ENCODE results near the gene GBGT1. TPM values are rescaled to one million over a fixed set of nuclear protein-coding genes. Genes with fewer than 3 reads are reported as not detected.

Gene GBGT1
- total and polyA plus RNA-seq, 2 experiments from 2014 or later, result 3.7 to 22.4 TPM

DNA sequence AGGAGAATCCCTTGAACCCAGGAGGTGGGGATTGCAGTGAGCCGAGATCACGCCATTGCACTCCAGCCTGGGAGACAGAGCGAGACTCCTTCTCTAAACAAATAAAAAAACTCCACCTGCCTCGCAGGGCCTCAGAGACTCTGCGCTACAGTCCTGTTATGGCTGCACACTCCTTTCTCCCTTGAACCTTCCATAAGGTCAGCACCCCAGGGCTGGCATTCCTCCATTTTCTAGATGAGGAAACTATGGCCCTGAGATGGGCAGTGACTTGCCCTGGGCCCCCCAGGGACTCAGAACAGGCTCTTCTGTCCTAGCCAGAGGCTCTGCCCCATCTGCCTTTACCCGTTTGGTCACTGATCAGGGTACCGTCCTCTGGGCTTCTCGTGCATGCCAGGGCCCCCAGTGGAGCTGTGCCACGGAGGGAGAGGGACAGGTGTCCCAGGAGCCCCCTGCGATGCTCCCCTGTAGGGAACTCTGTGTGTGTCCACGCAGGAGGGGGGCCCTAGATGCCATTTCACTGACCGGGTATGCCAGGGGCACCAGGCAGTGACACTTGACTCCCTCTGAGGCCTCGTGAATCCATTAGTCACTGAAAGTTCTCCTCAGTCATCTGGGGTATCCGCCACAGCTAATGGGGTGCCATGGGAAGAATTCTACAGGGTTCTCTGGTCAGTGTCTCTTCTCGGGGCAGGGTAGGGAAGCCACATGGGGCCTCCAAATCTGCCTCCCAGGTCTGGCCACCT, 58.8 kb downstream of the GBGT1 start:
- Mint-ChIP-seq H3K4me1 (peaks cover 2% of the 10 kb centered on the region), H3K27ac (no peak overlapping the region), H3K36me3 (ENCODE audit: low read depth) (peaks cover 18% of the 10 kb centered on the region), H3K4me3 (no peak overlapping the region), H3K9me3 (no peaks in the 10 kb centered on the region; the same call in 2 of the 3 replicates), H3K27me3 (ENCODE audit: insufficient read depth, low read depth, poor library complexity) (peaks cover 5% of the 10 kb centered on the region)
- ATAC-seq (no peak), DNase-seq (ENCODE audit: low spot score) (no peak)
- TF ChIP-seq, protein P1, sequence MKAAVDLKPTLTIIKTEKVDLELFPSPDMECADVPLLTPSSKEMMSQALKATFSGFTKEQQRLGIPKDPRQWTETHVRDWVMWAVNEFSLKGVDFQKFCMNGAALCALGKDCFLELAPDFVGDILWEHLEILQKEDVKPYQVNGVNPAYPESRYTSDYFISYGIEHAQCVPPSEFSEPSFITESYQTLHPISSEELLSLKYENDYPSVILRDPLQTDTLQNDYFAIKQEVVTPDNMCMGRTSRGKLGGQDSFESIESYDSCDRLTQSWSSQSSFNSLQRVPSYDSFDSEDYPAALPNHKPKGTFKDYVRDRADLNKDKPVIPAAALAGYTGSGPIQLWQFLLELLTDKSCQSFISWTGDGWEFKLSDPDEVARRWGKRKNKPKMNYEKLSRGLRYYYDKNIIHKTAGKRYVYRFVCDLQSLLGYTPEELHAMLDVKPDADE (IDR thresholded peaks at IDR 0.05), result no peak
- TF ChIP-seq, protein P2, sequence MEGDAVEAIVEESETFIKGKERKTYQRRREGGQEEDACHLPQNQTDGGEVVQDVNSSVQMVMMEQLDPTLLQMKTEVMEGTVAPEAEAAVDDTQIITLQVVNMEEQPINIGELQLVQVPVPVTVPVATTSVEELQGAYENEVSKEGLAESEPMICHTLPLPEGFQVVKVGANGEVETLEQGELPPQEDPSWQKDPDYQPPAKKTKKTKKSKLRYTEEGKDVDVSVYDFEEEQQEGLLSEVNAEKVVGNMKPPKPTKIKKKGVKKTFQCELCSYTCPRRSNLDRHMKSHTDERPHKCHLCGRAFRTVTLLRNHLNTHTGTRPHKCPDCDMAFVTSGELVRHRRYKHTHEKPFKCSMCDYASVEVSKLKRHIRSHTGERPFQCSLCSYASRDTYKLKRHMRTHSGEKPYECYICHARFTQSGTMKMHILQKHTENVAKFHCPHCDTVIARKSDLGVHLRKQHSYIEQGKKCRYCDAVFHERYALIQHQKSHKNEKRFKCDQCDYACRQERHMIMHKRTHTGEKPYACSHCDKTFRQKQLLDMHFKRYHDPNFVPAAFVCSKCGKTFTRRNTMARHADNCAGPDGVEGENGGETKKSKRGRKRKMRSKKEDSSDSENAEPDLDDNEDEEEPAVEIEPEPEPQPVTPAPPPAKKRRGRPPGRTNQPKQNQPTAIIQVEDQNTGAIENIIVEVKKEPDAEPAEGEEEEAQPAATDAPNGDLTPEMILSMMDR (conservative IDR thresholded peaks at IDR 0.05; ENCODE audit: low read depth in 2 of 2), result no peak
- TF ChIP-seq EZH2 (IDR thresholded peaks at IDR 0.05; ENCODE audit: low read depth, unreplicated experiment) (no peak), EZH2phosphoT487 (IDR thresholded peaks at IDR 0.05; ENCODE audit: unreplicated experiment) (no peak), NANOG (IDR thresholded peaks at IDR 0.05; ENCODE audit: borderline replicate concordance) (no peak), JUNB (IDR thresholded peaks at IDR 0.05; ENCODE audit: unreplicated experiment) (no peak), POLR2AphosphoS5 (IDR thresholded peaks at IDR 0.05; ENCODE audit: low read depth) (no peak), ZNF114 (CRISPR knock-in tag; IDR thresholded peaks at IDR 0.05) (no peak), STAT1 (IDR thresholded peaks at IDR 0.05; ENCODE audit: unreplicated experiment) (no peak), CREB1 (CRISPR knock-in tag; IDR thresholded peaks at IDR 0.05; ENCODE audit: low read depth) (no peak), ZNF331 (CRISPR knock-in tag; IDR thresholded peaks at IDR 0.05; ENCODE audit: low read depth) (no peak)
- TF ChIP-seq, protein P3, sequence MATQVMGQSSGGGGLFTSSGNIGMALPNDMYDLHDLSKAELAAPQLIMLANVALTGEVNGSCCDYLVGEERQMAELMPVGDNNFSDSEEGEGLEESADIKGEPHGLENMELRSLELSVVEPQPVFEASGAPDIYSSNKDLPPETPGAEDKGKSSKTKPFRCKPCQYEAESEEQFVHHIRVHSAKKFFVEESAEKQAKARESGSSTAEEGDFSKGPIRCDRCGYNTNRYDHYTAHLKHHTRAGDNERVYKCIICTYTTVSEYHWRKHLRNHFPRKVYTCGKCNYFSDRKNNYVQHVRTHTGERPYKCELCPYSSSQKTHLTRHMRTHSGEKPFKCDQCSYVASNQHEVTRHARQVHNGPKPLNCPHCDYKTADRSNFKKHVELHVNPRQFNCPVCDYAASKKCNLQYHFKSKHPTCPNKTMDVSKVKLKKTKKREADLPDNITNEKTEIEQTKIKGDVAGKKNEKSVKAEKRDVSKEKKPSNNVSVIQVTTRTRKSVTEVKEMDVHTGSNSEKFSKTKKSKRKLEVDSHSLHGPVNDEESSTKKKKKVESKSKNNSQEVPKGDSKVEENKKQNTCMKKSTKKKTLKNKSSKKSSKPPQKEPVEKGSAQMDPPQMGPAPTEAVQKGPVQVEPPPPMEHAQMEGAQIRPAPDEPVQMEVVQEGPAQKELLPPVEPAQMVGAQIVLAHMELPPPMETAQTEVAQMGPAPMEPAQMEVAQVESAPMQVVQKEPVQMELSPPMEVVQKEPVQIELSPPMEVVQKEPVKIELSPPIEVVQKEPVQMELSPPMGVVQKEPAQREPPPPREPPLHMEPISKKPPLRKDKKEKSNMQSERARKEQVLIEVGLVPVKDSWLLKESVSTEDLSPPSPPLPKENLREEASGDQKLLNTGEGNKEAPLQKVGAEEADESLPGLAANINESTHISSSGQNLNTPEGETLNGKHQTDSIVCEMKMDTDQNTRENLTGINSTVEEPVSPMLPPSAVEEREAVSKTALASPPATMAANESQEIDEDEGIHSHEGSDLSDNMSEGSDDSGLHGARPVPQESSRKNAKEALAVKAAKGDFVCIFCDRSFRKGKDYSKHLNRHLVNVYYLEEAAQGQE (IDR thresholded peaks at IDR 0.05; ENCODE audit: unreplicated experiment), result no peak
- TF ChIP-seq, protein P4, sequence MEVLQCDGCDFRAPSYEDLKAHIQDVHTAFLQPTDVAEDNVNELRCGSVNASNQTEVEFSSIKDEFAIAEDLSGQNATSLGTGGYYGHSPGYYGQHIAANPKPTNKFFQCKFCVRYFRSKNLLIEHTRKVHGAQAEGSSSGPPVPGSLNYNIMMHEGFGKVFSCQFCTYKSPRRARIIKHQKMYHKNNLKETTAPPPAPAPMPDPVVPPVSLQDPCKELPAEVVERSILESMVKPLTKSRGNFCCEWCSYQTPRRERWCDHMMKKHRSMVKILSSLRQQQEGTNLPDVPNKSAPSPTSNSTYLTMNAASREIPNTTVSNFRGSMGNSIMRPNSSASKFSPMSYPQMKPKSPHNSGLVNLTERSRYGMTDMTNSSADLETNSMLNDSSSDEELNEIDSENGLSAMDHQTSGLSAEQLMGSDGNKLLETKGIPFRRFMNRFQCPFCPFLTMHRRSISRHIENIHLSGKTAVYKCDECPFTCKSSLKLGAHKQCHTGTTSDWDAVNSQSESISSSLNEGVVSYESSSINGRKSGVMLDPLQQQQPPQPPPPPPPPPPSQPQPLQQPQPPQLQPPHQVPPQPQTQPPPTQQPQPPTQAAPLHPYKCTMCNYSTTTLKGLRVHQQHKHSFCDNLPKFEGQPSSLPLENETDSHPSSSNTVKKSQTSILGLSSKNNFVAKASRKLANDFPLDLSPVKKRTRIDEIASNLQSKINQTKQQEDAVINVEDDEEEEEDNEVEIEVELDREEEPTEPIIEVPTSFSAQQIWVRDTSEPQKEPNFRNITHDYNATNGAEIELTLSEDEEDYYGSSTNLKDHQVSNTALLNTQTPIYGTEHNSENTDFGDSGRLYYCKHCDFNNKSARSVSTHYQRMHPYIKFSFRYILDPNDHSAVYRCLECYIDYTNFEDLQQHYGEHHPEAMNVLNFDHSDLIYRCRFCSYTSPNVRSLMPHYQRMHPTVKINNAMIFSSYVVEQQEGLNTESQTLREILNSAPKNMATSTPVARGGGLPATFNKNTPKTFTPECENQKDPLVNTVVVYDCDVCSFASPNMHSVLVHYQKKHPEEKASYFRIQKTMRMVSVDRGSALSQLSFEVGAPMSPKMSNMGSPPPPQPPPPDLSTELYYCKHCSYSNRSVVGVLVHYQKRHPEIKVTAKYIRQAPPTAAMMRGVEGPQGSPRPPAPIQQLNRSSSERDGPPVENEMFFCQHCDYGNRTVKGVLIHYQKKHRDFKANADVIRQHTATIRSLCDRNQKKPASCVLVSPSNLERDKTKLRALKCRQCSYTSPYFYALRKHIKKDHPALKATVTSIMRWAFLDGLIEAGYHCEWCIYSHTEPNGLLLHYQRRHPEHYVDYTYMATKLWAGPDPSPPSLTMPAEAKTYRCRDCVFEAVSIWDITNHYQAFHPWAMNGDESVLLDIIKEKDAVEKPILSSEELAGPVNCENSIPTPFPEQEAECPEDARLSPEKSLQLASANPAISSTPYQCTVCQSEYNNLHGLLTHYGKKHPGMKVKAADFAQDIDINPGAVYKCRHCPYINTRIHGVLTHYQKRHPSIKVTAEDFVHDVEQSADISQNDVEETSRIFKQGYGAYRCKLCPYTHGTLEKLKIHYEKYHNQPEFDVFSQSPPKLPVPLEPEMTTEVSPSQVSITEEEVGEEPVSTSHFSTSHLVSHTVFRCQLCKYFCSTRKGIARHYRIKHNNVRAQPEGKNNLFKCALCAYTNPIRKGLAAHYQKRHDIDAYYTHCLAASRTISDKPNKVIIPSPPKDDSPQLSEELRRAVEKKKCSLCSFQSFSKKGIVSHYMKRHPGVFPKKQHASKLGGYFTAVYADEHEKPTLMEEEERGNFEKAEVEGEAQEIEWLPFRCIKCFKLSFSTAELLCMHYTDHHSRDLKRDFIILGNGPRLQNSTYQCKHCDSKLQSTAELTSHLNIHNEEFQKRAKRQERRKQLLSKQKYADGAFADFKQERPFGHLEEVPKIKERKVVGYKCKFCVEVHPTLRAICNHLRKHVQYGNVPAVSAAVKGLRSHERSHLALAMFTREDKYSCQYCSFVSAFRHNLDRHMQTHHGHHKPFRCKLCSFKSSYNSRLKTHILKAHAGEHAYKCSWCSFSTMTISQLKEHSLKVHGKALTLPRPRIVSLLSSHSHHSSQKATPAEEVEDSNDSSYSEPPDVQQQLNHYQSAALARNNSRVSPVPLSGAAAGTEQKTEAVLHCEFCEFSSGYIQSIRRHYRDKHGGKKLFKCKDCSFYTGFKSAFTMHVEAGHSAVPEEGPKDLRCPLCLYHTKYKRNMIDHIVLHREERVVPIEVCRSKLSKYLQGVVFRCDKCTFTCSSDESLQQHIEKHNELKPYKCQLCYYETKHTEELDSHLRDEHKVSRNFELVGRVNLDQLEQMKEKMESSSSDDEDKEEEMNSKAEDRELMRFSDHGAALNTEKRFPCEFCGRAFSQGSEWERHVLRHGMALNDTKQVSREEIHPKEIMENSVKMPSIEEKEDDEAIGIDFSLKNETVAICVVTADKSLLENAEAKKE (CRISPR knock-in tag; IDR thresholded peaks at IDR 0.05), result no peak
- Histone ChIP-seq H3K79me2 (replicated peaks; ENCODE audit: insufficient read depth) (no peaks in the 10 kb centered on the region), H3K4me3 (no peak overlapping the region), H3K9me2 (ENCODE audit: insufficient read depth) (no peaks in the 10 kb centered on the region), H3K4me2 (no peak overlapping the region), H3K27me3 (ENCODE audit: insufficient read depth) (no peaks in the 10 kb centered on the region), H3K36me3 (ENCODE audit: insufficient read depth) (no peaks in the 10 kb centered on the region), H3K27ac (ENCODE audit: low read depth) (no peak overlapping the region), H3F3A (replicated peaks; ENCODE audit: low read depth) (no peaks in the 10 kb centered on the region), H3K4me1 (ENCODE audit: insufficient read depth) (no peaks in the 10 kb centered on the region), H2AFZ (no peak overlapping the region), H4K20me1 (replicated peaks; ENCODE audit: insufficient read depth) (no peaks in the 10 kb centered on the region)

Measured in GM23338 (cell line).